ENCODE data around the gene ERICH4. TPM values are rescaled to one million over a fixed set of nuclear protein-coding genes. Genes with fewer than 3 reads are reported as not detected.

ERICH4 gene
- total and polyA plus RNA-seq, 8 donors: not detected

DNA sequence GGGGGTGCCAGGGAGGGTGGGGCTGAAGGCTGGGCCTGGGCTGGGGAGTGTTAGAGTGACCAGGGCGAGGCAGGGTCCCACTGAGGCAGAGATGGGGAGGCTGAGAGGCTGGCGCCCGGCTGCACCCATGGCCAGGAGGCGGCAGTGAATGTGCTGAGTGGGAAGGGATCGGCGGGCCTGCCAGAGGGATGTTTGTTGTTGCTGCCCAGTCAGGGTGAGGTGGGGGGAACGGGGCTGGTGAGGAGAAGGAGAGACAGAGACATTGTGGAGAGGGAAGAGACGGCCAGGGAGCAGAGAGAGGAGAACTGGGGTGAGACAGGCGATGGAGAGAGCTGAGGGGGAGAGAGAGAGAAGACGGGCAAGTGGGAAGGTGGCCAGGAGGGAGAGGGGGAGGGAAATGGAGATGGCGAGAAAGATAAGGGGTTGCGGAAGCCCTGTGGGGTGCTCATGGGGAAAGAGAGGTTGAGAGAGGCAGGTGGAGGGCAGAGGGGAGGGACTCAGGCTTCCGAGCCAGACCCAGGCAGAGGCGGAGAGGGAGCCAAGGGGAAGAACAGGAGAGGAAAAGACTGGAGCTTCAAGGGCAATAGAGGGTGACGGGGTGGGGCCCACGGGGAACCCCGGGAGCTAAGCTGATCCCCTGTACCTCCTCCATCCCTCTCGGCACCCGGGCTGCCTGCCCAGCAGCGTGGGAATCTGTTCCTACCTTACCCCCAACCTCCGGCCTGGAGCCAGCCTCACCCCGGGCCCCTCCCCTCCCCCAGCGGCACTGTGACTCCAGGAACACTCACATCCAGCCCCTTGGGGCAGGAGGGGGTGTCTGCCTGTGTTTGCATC, 15.1 kb upstream of the ERICH4 start:
- peak in 4 of 6 donors; percentile 48 to 78 (median 58) for DNase-seq
- TF ChIP-seq, protein P1, sequence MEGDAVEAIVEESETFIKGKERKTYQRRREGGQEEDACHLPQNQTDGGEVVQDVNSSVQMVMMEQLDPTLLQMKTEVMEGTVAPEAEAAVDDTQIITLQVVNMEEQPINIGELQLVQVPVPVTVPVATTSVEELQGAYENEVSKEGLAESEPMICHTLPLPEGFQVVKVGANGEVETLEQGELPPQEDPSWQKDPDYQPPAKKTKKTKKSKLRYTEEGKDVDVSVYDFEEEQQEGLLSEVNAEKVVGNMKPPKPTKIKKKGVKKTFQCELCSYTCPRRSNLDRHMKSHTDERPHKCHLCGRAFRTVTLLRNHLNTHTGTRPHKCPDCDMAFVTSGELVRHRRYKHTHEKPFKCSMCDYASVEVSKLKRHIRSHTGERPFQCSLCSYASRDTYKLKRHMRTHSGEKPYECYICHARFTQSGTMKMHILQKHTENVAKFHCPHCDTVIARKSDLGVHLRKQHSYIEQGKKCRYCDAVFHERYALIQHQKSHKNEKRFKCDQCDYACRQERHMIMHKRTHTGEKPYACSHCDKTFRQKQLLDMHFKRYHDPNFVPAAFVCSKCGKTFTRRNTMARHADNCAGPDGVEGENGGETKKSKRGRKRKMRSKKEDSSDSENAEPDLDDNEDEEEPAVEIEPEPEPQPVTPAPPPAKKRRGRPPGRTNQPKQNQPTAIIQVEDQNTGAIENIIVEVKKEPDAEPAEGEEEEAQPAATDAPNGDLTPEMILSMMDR (IDR thresholded peaks at IDR 0.05): no peak
- WGBS, 2 donors: 42 to 49% methylated on average over 14 to 23 of the region's 23 CpGs
- Histone ChIP-seq H3K4me1 (no peaks in the 10 kb centered on the region), H3K36me3 (peaks cover 0 to 29% (median 16%) of the 10 kb centered on the region in 3 donors), H3K27me3 (no peaks in the 10 kb centered on the region), H3K4me3 (peak overlapping the region in 2 of 4 donors; percentile 29 to 40), H3K9me3 (no peaks in the 10 kb centered on the region), H3K27ac (peak overlapping the region; percentile 60 to 83 (median 69))
- FAIRE-seq: no peak
- ATAC-seq: peak; percentile 45 to 56 (median 52)
- intact Hi-C loops (cut with DNase I): no loop called here

DNA sequence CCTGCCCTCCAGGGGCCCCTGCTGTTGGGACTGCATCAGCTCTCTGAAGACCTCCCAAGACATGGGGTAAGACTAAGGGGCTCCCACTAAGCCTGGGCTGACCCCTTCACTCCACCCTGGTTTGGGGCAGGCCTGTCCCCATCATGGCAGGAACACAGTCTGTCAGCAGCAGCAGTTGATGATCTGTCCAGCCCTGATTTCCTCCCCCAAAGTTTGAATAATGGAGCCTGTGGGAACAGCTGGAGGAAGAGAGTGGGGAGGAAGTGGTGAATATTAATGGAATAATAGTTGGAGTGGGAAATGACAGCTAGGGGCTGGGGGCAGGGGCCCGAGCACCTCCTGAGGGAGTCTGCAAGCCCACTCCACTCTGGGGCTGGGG, 14.5 kb upstream of the ERICH4 start:
- H3K4me1 ChIP-seq: no peaks in the 10 kb centered on the region
- H3K4me3 ChIP-seq: peak overlapping the region in 2 of 4 donors; percentile 29 to 40
- no peaks in the 10 kb centered on the region for H3K9me3 ChIP-seq
- ATAC-seq (no peak), DNase-seq (no peak), FAIRE-seq (no peak)
- intact Hi-C loops (cut with DNase I): no loop called here
- TF ChIP-seq, protein P1 (IDR thresholded peaks at IDR 0.05): no peak
- H3K27me3 ChIP-seq: no peaks in the 10 kb centered on the region
- peak overlapping the region; percentile 60 to 83 (median 69) for H3K27ac ChIP-seq
- peaks cover 0 to 23% (median 11%) of the 10 kb centered on the region in 3 donors for H3K36me3 ChIP-seq
- 60 to 70% methylated on average over 1 of the region's 1 CpG for WGBS, 2 donors

DNA sequence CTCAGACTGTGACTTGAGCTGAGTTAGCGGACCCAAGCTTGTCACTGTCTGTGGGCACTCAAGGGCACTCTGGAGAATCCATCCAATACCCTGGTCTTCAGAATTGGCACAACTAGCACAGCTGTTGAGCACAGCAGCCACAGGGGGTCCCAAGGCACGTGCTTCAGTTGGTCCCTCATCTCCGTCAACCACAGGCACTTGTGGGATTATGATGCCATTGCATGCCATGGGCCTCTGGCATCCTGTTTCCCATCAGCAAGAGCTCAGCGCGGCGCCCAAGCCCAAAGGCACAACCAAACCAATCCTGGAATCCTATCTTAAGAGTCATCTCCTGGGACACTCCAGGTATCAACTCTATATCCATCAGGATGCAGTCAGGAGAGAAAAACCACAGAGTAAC, 12.0 kb upstream of the ERICH4 start:
- ATAC-seq: no peak
- no peak for FAIRE-seq
- Histone ChIP-seq H3K27ac (no peak overlapping the region), H3K4me1 (no peaks in the 10 kb centered on the region), H3K9me3 (no peaks in the 10 kb centered on the region), H3K27me3 (no peaks in the 10 kb centered on the region), H3K4me3 (no peak overlapping the region), H3K36me3 (peaks cover 0 to 4% (median 0%) of the 10 kb centered on the region in 3 donors)
- TF ChIP-seq, protein P1 (IDR thresholded peaks at IDR 0.05): no peak
- intact Hi-C loops (cut with DNase I): no loop called here
- no peak for DNase-seq
- 77 to 80% methylated on average over 6 of the region's 6 CpGs for WGBS, 2 donors

DNA sequence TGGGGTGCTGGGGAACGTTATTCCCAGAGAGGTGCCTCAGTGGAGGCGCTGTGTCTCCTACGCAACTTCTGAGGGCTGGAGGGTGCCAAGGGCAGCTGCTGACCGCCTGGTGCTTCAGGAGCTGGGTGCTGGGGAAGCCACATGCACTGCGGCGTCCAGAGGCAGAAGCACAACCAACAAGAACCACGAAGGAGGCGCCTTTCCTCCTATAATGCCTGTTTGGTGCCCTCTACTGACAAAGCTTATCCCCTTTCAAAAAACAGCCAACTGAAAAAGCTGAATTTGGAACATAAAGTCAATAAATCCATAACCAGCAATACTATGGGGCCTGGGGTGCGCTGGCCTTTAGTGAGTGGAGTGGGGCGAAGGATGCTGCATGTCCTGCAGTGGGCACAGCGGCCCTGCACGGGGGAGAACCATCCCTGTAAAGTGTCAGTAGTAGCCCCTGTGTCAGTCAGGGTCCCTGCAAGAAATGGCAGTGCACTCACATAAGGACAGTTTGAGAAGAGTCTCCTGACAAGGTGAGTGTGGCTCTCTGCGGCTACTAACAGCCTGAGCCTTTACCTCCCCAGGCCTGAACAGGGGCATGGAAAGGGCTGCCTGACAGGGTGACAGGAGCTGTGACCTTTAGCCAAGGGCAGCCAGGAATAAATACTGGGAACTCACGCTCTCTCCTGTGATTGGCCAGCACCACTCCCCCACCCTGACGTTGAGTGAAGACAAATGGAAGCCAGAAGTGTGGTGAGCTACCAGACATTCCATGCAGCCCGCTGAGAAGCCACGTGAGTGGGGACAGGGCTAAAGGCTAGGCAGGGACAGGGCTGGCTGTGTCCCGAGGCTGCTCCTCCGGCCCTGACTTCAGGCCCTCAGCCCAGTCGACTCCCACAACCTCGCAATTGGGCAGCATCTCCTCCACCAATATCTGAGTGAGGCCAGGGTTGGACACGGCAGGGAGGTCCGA, 11.2 kb upstream of the ERICH4 start:
- Histone ChIP-seq H3K27ac (no peak overlapping the region), H3K27me3 (no peaks in the 10 kb centered on the region), H3K4me3 (no peak overlapping the region), H3K36me3 (peaks cover 0 to 4% (median 0%) of the 10 kb centered on the region in 3 donors), H3K9me3 (no peaks in the 10 kb centered on the region), H3K4me1 (no peaks in the 10 kb centered on the region)
- TF ChIP-seq, protein P1 (IDR thresholded peaks at IDR 0.05): peak in 1 of 4 donors; percentile 15
- intact Hi-C loops (cut with DNase I): no loop called here
- no peak for FAIRE-seq
- DNase-seq: no peak
- peak in 1 of 4 donors; percentile 8 for ATAC-seq
- WGBS, 2 donors: 71 to 79% methylated on average over 23 of the region's 23 CpGs
